CD4-positive, alpha-beta T cell (primary cell): Measurements from ENCODE around the gene TGM1. TPM values are rescaled to one million over a fixed set of nuclear protein-coding genes. Genes with fewer than 3 reads are reported as not detected.

Experiments
- ATAC-seq: fragments of 200-7000 bp; cut with Tn5 transposase; one replicate; pipeline ENCODE4 v1.10.0; 2022; ENCODE audit warnings: mild to moderate bottlenecking; ENCODE audit not compliant: poor library complexity
- CTCF ChIA-PET: fragments of 350-600 bp; sonication (Branson Sonifier 250); formaldehyde crosslinking; loops from one replicate; lab custom pipeline; 2021; ENCODE audit warnings: antibody characterized with exemption, inconsistent platforms; lab: Charles Lee
- POLR2A ChIA-PET: fragments of 350-600 bp; sonication (Branson Sonifier 250); formaldehyde crosslinking; loops from one replicate; lab custom pipeline; 2021; ENCODE audit warnings: antibody characterized with exemption, inconsistent platforms; lab: Charles Lee
- DNase-seq, 14 experiments: peaks; one replicate each; pipeline ENCODE4 v3.0.0-alpha.2; 2013 to 2020; ENCODE audit warnings: mixed read lengths in 2 of 14
- H3K27ac ChIP-seq, 2 donors: one replicate each; pipeline versions ENCODE4 v1.5.1 to v1.7.0; 2013; ENCODE audit warnings: low read length in 2 of 2, low read depth in 1 of 2, mild to moderate bottlenecking in 1 of 2
- H3K27me3 ChIP-seq, 2 experiments: 1 replicate in 1 of 2; 2 replicates in 1 of 2; pipeline versions ENCODE4 v1.6.1 to v1.7.0; 2013; ENCODE audit warnings: low read length in 2 of 2, control low read depth in 1 of 2, mild to moderate bottlenecking in 1 of 2, moderate library complexity in 1 of 2; ENCODE audit not compliant: insufficient read depth in 2 of 2, control insufficient read depth in 1 of 2
- H3K36me3 ChIP-seq: one replicate; pipeline ENCODE4 v1.6.1; 2013; ENCODE audit warnings: low read length, control low read depth; ENCODE audit not compliant: insufficient read depth
- H3K4me1 ChIP-seq: one replicate; pipeline ENCODE4 v1.6.1; 2013; ENCODE audit warnings: low read length, control low read depth; ENCODE audit not compliant: insufficient read depth
- H3K4me3 ChIP-seq: one replicate; pipeline ENCODE4 v1.5.1; 2013; ENCODE audit warnings: mild to moderate bottlenecking, low read length, moderate library complexity
- H3K9me3 ChIP-seq, 2 experiments: 1 replicate in 1 of 2; 2 replicates in 1 of 2; pipeline versions ENCODE4 v1.6.1 to v1.7.0; 2013; ENCODE audit warnings: low read length in 2 of 2, mild to moderate bottlenecking in 2 of 2, control low read depth in 1 of 2, moderate library complexity in 1 of 2; ENCODE audit not compliant: control insufficient read depth in 1 of 2, insufficient read depth in 1 of 2
- H3K27ac Mint-ChIP-seq: one replicate; pipeline ENCODE4 v1.8.0; 2020; ENCODE audit warnings: mixed read lengths
- H3K27me3 Mint-ChIP-seq: one replicate; pipeline ENCODE4 v1.8.0; 2021; ENCODE audit warnings: mixed read lengths
- H3K36me3 Mint-ChIP-seq: one replicate; pipeline ENCODE4 v1.8.0; 2021; ENCODE audit warnings: low read depth, mixed read lengths
- H3K4me1 Mint-ChIP-seq: one replicate; pipeline ENCODE4 v1.8.0; 2021; ENCODE audit warnings: low read depth, mixed read lengths
- H3K4me3 Mint-ChIP-seq: one replicate; pipeline ENCODE4 v1.8.0; 2020; ENCODE audit warnings: mild to moderate bottlenecking, mixed read lengths
- H3K9me3 Mint-ChIP-seq: one replicate; pipeline ENCODE4 v1.8.0; 2020; ENCODE audit warnings: mixed read lengths
- intact Hi-C, 2 experiments: fragments of 100-400 bp; cut with DNase I in 1 of 2; cut with micrococcal nuclease in 1 of 2; formaldehyde crosslinking; loops; one replicate each; pipeline versions ENCODE4 v1.15.1 to v1.9.0; 2023 to 2025; cut with DNase I, micrococcal nuclease
- total RNA-seq, 174 experiments: library from RNA in 2 of 174; stranded (reverse) in 2 of 174; gene quantifications; one replicate each; pipeline ENCODE4 v1.2.3 and lab custom pipeline; 2021 to 2026
- TF ChIP-seq, protein P1 (sequence below): fragments of 200-600 bp; IDR thresholded peaks from one replicate; pipeline ENCODE4 v1.8.0; 2022; ENCODE audit warnings: antibody characterized with exemption, mild to moderate bottlenecking

The TGM1 gene
- total RNA-seq, 2 experiments from 2014 or later = 3.5 to 3.9 TPM

DNA sequence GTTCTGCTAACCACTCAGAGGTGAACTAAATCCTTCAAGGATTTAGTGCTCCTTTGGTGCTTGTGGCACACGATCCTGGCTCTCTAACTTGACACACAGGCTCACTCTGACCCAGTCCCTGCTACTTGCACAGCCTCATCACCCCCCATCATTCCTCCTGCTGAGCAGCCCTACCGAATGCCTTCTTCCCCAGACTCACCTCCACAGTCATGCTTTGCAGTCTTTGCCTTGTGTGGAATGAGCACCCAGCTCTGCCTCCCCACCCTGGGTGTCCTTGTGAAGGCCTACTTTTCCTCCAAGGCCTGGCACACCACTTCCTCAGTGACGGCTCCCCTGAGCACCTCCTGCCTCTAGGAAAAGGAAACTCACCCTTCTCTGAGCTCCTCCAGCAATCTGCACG, 12.6 kb downstream of the TGM1 start:
- H3K27me3 ChIP-seq = no peaks in the 10 kb centered on the region
- no peak overlapping the region for H3K4me3 ChIP-seq
- ATAC-seq = no peak
- peaks cover 24% of the 10 kb centered on the region for H3K36me3 Mint-ChIP-seq
- intact Hi-C loops = no loop called here
- peaks cover 21% of the 10 kb centered on the region for H3K4me1 Mint-ChIP-seq
- H3K27me3 Mint-ChIP-seq = no peaks in the 10 kb centered on the region
- ChIA-PET POLR2A (interaction anchor here (3.6 kb wide), 1 partner anchor 8 kb away, joined by 20 read pairs; the partner anchor contains the start of gene TINF2), CTCF (interaction anchor here (0.9 to 1.9 kb wide), 2 partner anchors 57 to 187 kb away, joined by 3 to 5 read pairs; partner anchors contain the start of gene CIDEB)
- no peak overlapping the region for H3K27ac ChIP-seq
- H3K36me3 ChIP-seq = peaks cover 27% of the 10 kb centered on the region
- H3K27ac Mint-ChIP-seq = peak overlapping the region; percentile 57
- H3K9me3 ChIP-seq = no peaks in the 10 kb centered on the region
- H3K9me3 Mint-ChIP-seq = no peaks in the 10 kb centered on the region
- H3K4me3 Mint-ChIP-seq = no peak overlapping the region
- TF ChIP-seq, protein P1, sequence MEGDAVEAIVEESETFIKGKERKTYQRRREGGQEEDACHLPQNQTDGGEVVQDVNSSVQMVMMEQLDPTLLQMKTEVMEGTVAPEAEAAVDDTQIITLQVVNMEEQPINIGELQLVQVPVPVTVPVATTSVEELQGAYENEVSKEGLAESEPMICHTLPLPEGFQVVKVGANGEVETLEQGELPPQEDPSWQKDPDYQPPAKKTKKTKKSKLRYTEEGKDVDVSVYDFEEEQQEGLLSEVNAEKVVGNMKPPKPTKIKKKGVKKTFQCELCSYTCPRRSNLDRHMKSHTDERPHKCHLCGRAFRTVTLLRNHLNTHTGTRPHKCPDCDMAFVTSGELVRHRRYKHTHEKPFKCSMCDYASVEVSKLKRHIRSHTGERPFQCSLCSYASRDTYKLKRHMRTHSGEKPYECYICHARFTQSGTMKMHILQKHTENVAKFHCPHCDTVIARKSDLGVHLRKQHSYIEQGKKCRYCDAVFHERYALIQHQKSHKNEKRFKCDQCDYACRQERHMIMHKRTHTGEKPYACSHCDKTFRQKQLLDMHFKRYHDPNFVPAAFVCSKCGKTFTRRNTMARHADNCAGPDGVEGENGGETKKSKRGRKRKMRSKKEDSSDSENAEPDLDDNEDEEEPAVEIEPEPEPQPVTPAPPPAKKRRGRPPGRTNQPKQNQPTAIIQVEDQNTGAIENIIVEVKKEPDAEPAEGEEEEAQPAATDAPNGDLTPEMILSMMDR = no peak
- H3K4me1 ChIP-seq = peaks cover 13% of the 10 kb centered on the region
- DNase-seq = peak in 1 of 14 experiments; percentile 25

DNA sequence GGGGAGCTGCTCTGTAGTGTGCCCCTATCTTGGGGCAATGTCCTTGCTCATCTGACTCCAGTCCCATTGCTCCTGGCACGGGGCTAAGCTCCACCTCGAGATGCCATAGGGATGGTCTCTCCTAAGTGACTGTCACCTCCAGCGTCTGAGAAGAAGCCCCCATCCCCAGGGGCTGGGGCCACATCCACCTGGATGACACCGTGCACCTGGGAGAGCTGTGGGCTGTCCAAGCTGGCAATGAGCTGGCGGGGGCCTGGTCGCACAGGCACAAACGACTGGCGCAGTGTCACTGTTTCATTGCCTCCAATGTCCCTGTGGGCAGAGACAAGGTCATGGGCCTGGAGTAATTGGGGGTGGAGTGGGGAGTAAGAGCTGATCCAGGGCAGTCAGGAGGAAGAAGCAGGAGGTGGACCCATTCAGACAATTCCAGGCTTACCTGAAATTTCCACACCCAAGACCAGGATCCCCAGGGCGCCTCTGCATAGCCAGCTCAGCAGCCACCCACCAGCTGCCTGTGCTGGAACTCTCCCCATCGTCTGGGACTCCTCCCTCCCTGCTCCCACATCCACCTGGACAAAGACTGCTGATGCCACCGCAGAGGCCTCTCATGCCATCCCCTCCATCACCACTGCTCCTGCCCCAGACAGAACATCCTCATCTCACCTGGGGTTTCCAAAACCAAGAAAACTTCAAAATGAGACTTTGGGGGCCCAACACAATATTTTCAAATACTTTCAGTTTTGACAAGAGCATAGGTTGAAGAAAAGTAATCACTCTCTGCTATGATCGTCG, 13.6 kb downstream of the TGM1 start:
- H3K36me3 Mint-ChIP-seq = peaks cover 17% of the 10 kb centered on the region
- POLR2A ChIA-PET = no interaction called here
- no peaks in the 10 kb centered on the region for H3K9me3 ChIP-seq
- H3K27ac ChIP-seq = no peak overlapping the region
- no peaks in the 10 kb centered on the region for H3K9me3 Mint-ChIP-seq
- CTCF ChIA-PET = interaction anchor here (1.0 to 1.5 kb wide), 2 partner anchors 22 to 84 kb away, joined by 3 read pairs; partner anchors contain the start of gene RABGGTA
- H3K27ac Mint-ChIP-seq = peak overlapping the region; percentile 57
- peaks cover 18% of the 10 kb centered on the region for H3K36me3 ChIP-seq
- no peak overlapping the region for H3K4me3 ChIP-seq
- H3K4me3 Mint-ChIP-seq = peak overlapping the region; percentile 39
- no peak for ATAC-seq
- DNase-seq = peak in 1 of 14 experiments; percentile 24
- H3K27me3 Mint-ChIP-seq = no peaks in the 10 kb centered on the region
- intact Hi-C loops = no loop called here
- TF ChIP-seq, protein P1 = no peak
- H3K4me1 Mint-ChIP-seq = peaks cover 26% of the 10 kb centered on the region
- H3K4me1 ChIP-seq = peaks cover 13% of the 10 kb centered on the region
- no peaks in the 10 kb centered on the region for H3K27me3 ChIP-seq

DNA sequence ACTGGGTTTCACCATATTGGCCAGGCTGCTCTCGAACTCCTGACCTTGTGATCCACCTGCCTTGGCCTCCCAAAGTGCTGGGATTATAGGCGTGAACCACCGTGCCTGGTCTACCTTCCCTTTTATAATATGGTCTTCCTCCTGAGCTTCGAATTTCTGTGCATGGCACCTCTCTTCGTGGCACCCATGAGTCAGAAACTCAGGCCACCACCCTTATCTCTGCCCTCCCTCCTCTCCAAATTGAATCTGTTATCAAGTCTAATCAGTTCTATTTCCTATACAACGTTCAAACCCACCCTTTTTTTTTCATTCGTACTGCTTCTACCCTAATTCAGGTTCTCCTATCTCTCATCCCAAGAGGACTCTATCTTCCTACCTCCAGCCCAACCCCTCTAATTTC, 15.6 kb downstream of the TGM1 start:
- Histone ChIP-seq H3K9me3 (no peaks in the 10 kb centered on the region), H3K36me3 (peaks cover 8% of the 10 kb centered on the region), H3K4me1 (peaks cover 26% of the 10 kb centered on the region), H3K27me3 (no peaks in the 10 kb centered on the region), H3K27ac (no peak overlapping the region), H3K4me3 (no peak overlapping the region)
- POLR2A ChIA-PET = interaction anchor here (1.0 to 2.6 kb wide), 7 partner anchors 18 to 183 kb away, joined by 3 to 17 read pairs (median 7); partner anchors contain the start of genes CBLN3, CHMP4A, DCAF11 and IRF9
- Mint-ChIP-seq H3K4me1 (peaks cover 37% of the 10 kb centered on the region), H3K27ac (peak overlapping the region; percentile 78), H3K4me3 (peak overlapping the region; percentile 43), H3K27me3 (no peaks in the 10 kb centered on the region), H3K36me3 (peaks cover 13% of the 10 kb centered on the region), H3K9me3 (no peaks in the 10 kb centered on the region)
- ATAC-seq (no peak), DNase-seq (peak in 1 of 14 experiments; percentile 17)
- CTCF ChIA-PET = interaction anchor here (0.6 to 7.3 kb wide), 6 partner anchors 24 to 86 kb away, joined by 3 to 90 read pairs (median 8); partner anchors contain the start of genes CIDEB, DHRS1, MDP1 and NOP9
- intact Hi-C loops = no loop called here
- TF ChIP-seq, protein P1 = no peak
